ENCODE data around the gene GSX1. TPM values are rescaled to one million over a fixed set of nuclear protein-coding genes. Genes with fewer than 3 reads are reported as not detected.

Gene GSX1
- total RNA-seq, 2 donors from 2014 or later: not detected

GRCh38 chr13:27765650-27766049 lies 26.6 kb upstream of the GSX1 start:
- intact Hi-C loops (cut with DNase I): no loop called here
- no peaks in the 10 kb centered on the region for H3K4me1 ChIP-seq
- H3K4me3 ChIP-seq: no peak overlapping the region
- H3K27ac ChIP-seq: no peak overlapping the region
- no peaks in the 10 kb centered on the region for H3K27me3 ChIP-seq
- WGBS, 2 donors: 72 to 73% methylated on average over 9 of the region's 9 CpGs
- no peaks in the 10 kb centered on the region for H3K9me3 ChIP-seq
- TF ChIP-seq POLR2A (IDR thresholded peaks at IDR 0.05) (no peak), CTCF (IDR thresholded peaks at IDR 0.05) (no peak)
- DNase-seq (no peak), ATAC-seq (no peak)
- H3K36me3 ChIP-seq (replicated peaks in 1 of 2; ENCODE audit: insufficient read depth in 1 of 2, low read depth in 2 of 2): no peaks in the 10 kb centered on the region

- Histone ChIP-seq H3K27me3 (no peaks in the 10 kb centered on the region), H3K27ac (no peak overlapping the region)
Observed at GRCh38 chr13:27770809-27771208, 21.5 kb upstream of the GSX1 start.

GRCh38 chr13:27772651-27773425 lies 19.4 kb upstream of the GSX1 start:
- ATAC-seq: no peak
- H3K4me1 ChIP-seq: no peaks in the 10 kb centered on the region
- intact Hi-C loops (cut with DNase I): no loop called here
- no peaks in the 10 kb centered on the region for H3K9me3 ChIP-seq
- H3K27me3 ChIP-seq: no peaks in the 10 kb centered on the region
- 57 to 62% methylated on average over 12 to 14 of the region's 14 CpGs for WGBS, 2 donors
- DNase-seq: no peak
- H3K27ac ChIP-seq: no peak overlapping the region
- no peaks in the 10 kb centered on the region for H3K36me3 ChIP-seq (replicated peaks in 1 of 2; ENCODE audit: insufficient read depth in 1 of 2, low read depth in 2 of 2)
- H3K4me3 ChIP-seq: no peak overlapping the region
- TF ChIP-seq POLR2A (IDR thresholded peaks at IDR 0.05) (no peak), CTCF (IDR thresholded peaks at IDR 0.05) (no peak)

More at GRCh38 chr13:27770809-27771208, 21.5 kb upstream of the GSX1 start:
- WGBS, 2 donors: 13 to 14% methylated on average over 3 of the region's 3 CpGs
- DNase-seq (peak; percentile 26 to 62 (median 54)), ATAC-seq (no peak)
- H3K4me3 ChIP-seq: no peak overlapping the region
- H3K9me3 ChIP-seq: no peaks in the 10 kb centered on the region
- intact Hi-C loops (cut with DNase I): no loop called here
- no peaks in the 10 kb centered on the region for H3K36me3 ChIP-seq (replicated peaks in 1 of 2; ENCODE audit: insufficient read depth in 1 of 2, low read depth in 2 of 2)
- TF ChIP-seq CTCF (IDR thresholded peaks at IDR 0.05) (peak; percentile 10 to 62 (median 44)), POLR2A (IDR thresholded peaks at IDR 0.05) (no peak)
- no peaks in the 10 kb centered on the region for H3K4me1 ChIP-seq

- DNase-seq: no peak
Observed at GRCh38 chr13:27774169-27774568, 18.1 kb upstream of the GSX1 start.

More at GRCh38 chr13:27774169-27774568, 18.1 kb upstream of the GSX1 start:
- H3K4me1 ChIP-seq: no peaks in the 10 kb centered on the region
- no peak for TF ChIP-seq CTCF (IDR thresholded peaks at IDR 0.05)
- TF ChIP-seq POLR2A (IDR thresholded peaks at IDR 0.05): no peak
- H3K27ac ChIP-seq: no peak overlapping the region
- H3K27me3 ChIP-seq: no peaks in the 10 kb centered on the region
- ATAC-seq: no peak
- intact Hi-C loops (cut with DNase I): no loop called here
- WGBS, 2 donors: 79 to 83% methylated on average over 8 of the region's 8 CpGs
- no peaks in the 10 kb centered on the region for H3K36me3 ChIP-seq (replicated peaks in 1 of 2; ENCODE audit: insufficient read depth in 1 of 2, low read depth in 2 of 2)
- no peaks in the 10 kb centered on the region for H3K9me3 ChIP-seq
- no peak overlapping the region for H3K4me3 ChIP-seq
